HCT116 (cell line): ENCODE results near the gene SORT1.

Experiments
- CTCF ChIP-seq, 3 experiments: fragments of 200-600 bp in 1 of 3; sonication (generic) in 1 of 3; IDR thresholded peaks in 2 of 3; conservative IDR thresholded peaks in 1 of 3; 2 replicates each; pipeline ENCODE4 v1.5.1; 2012 to 2017; ENCODE audit warnings: low read depth in 2 of 3, low read length in 2 of 3, antibody characterized with exemption in 1 of 3, borderline replicate concordance in 1 of 3, control low read depth in 1 of 3, mild to moderate bottlenecking in 1 of 3, mixed read lengths in 1 of 3, mixed run types in 1 of 3, moderate library complexity in 1 of 3; ENCODE audit not compliant: insufficient read depth in 1 of 3
- EZH2 ChIP-seq: fragments of 200-600 bp; sonication (generic); IDR thresholded peaks from 2 replicates; pipeline ENCODE4 v1.6.1; 2017; ENCODE audit warnings: antibody characterized with exemption, mixed run types
- POLR2AphosphoS5 ChIP-seq: IDR thresholded peaks from 2 replicates; pipeline ENCODE4 v1.6.1; 2011; ENCODE audit warnings: mild to moderate bottlenecking, low read depth, low read length, moderate library complexity
- REST ChIP-seq: IDR thresholded peaks from 2 replicates; pipeline ENCODE4 v1.6.1; 2012; ENCODE audit warnings: low read depth
- ZFX ChIP-seq: fragments of 450-650 bp; IDR thresholded peaks from 2 replicates; pipeline ENCODE4 v1.6.1; 2017
- TF ChIP-seq, protein P1 (sequence below): IDR thresholded peaks from 2 replicates; pipeline ENCODE4 v1.6.1; 2011; ENCODE audit warnings: mild to moderate bottlenecking, low read length, moderate library complexity; ENCODE audit not compliant: insufficient replicate concordance; ENCODE audit errors: extremely low read depth

DNA sequence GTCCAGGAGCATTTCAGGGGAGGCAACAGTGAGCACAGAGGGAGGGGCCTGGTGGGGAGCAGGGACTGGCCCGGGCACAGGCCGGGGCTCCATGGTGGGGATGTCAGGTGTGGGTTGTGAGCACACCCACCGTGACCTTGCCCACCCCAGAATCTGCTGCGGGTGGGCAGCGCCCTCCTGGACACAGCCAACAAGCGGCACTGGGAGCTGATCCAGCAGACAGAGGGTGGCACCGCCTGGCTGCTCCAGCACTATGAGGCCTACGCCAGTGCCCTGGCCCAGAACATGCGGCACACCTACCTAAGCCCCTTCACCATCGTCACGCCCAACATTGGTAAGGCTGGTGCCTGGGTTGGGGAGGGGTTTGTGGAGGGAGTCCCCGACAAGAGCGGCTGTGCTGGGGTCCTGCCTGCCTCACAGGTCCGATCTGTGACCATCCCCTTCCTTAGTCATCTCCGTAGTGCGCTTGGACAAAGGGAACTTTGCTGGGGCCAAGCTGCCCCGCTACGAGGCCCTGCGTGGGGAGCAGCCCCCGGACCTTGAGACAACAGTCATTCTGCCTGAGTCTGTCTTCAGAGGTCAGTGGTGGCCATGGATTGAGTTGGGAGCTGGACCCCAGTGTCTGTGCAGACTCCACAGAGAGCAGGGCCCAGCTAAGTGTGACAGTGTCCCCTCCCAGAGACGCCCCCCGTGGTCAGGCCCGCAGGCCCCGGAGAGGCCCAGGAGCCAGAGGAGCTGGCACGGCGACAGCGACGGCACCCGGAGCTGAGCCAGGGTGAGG, 129.1 kb downstream of the SORT1 start:
- TF ChIP-seq REST (no peak), CTCF (IDR thresholded peaks at IDR 0.05 in 2 of 3, conservative IDR thresholded peaks at IDR 0.05 in 1 of 3; ENCODE audit: borderline replicate concordance in 1 of 3, insufficient read depth in 1 of 3, low read depth in 2 of 3, low read length in 2 of 3) (no peak), ZFX (no peak), EZH2 (no peak), POLR2AphosphoS5 (no peak)
- TF ChIP-seq, protein P1, sequence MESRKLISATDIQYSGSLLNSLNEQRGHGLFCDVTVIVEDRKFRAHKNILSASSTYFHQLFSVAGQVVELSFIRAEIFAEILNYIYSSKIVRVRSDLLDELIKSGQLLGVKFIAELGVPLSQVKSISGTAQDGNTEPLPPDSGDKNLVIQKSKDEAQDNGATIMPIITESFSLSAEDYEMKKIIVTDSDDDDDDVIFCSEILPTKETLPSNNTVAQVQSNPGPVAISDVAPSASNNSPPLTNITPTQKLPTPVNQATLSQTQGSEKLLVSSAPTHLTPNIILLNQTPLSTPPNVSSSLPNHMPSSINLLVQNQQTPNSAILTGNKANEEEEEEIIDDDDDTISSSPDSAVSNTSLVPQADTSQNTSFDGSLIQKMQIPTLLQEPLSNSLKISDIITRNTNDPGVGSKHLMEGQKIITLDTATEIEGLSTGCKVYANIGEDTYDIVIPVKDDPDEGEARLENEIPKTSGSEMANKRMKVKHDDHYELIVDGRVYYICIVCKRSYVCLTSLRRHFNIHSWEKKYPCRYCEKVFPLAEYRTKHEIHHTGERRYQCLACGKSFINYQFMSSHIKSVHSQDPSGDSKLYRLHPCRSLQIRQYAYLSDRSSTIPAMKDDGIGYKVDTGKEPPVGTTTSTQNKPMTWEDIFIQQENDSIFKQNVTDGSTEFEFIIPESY, result no peak
